IMR-90 (cell line): Measurements from ENCODE around the gene SH3BGRL3. TPM values are rescaled to one million over a fixed set of nuclear protein-coding genes. Genes with fewer than 3 reads are reported as not detected.

ENCODE experiments used
- ATAC-seq: fragments of 200-7000 bp; cut with Tn5 transposase; 2 replicates; pipeline ENCODE4 v1.9.1; 2020; ENCODE audit warnings: low read depth, mild to moderate bottlenecking, moderate library complexity
- BruUV-seq: library from RNA; stranded (reverse); fragments of 400-500 nt; replicated peaks from 2 replicates; lab custom pipeline; 2021; lab: Mats Ljungman, UMichigan
- CTCF ChIA-PET: fragments of 300-600 bp; formaldehyde crosslinking; extraction: SDS; loops from one replicate; lab custom pipeline; 2021; ENCODE audit warnings: antibody characterized with exemption; lab: Yijun Ruan, JAX
- POLR2A ChIA-PET: fragments of 300-600 bp; sonication (Branson Sonifier 250); formaldehyde crosslinking; loops from one replicate; lab custom pipeline; 2022; ENCODE audit warnings: antibody characterized with exemption; ENCODE audit not compliant: unreplicated experiment; lab: Charles Lee
- DNase-seq: peaks from one replicate; pipeline ENCODE4 v3.0.0; 2013
- H2AFZ ChIP-seq: replicated peaks from 2 replicates; pipeline ENCODE3; 2013; ENCODE audit warnings: low read length, mild to moderate bottlenecking; ENCODE audit not compliant: poor library complexity
- H2AK5ac ChIP-seq: 2 replicates; pipeline ENCODE4 v1.6.1; 2013; ENCODE audit warnings: low read depth, low read length, inconsistent platforms
- H2AK9ac ChIP-seq: replicated peaks from 2 replicates; pipeline ENCODE3; 2013; ENCODE audit warnings: mild to moderate bottlenecking, low read depth, low read length, moderate library complexity; ENCODE audit not compliant: poor library complexity
- H2BK120ac ChIP-seq: 2 replicates; pipeline ENCODE4 v1.6.1; 2013; ENCODE audit warnings: low read depth, low read length, inconsistent platforms
- H2BK15ac ChIP-seq: 3 replicates; pipeline ENCODE4 v1.6.1; 2013; ENCODE audit warnings: low read depth, low read length, inconsistent platforms
- H2BK20ac ChIP-seq: 2 replicates; pipeline ENCODE4 v1.6.1; 2013; ENCODE audit warnings: low read depth, mild to moderate bottlenecking, inconsistent platforms, low read length, moderate library complexity
- H2BK5ac ChIP-seq: 2 replicates; pipeline ENCODE4 v1.6.1; 2013; ENCODE audit warnings: mild to moderate bottlenecking, low read depth, low read length, inconsistent platforms; ENCODE audit not compliant: poor library complexity, severe bottlenecking
- H3K14ac ChIP-seq: replicated peaks from 2 replicates; pipeline ENCODE4 v1.6.1; 2013; ENCODE audit warnings: low read depth, low read length, inconsistent platforms
- H3K18ac ChIP-seq: 2 replicates; pipeline ENCODE4 v1.6.1; 2013; ENCODE audit warnings: low read depth, low read length, control low read depth
- H3K23ac ChIP-seq: 2 replicates; pipeline ENCODE4 v1.6.1; 2013; ENCODE audit warnings: low read depth, low read length, inconsistent platforms
- H3K27ac ChIP-seq: 2 replicates; pipeline ENCODE4 v1.5.1; 2013; ENCODE audit warnings: mild to moderate bottlenecking, control low read depth, low read length; ENCODE audit not compliant: insufficient read depth
- H3K27me3 ChIP-seq: 2 replicates; pipeline ENCODE4 v1.6.1; 2013; ENCODE audit warnings: low read length; ENCODE audit not compliant: control insufficient read depth, insufficient read depth
- H3K36me3 ChIP-seq: 2 replicates; pipeline ENCODE4 v1.6.1; 2013; ENCODE audit warnings: low read length, mixed read lengths; ENCODE audit not compliant: control insufficient read depth, insufficient read depth
- H3K4ac ChIP-seq: 2 replicates; pipeline ENCODE4 v1.6.1; 2013; ENCODE audit warnings: low read depth, low read length, inconsistent platforms
- H3K4me1 ChIP-seq: 2 replicates; pipeline ENCODE4 v1.6.1; 2013; ENCODE audit warnings: low read length, mixed read lengths; ENCODE audit not compliant: control insufficient read depth, insufficient read depth
- H3K4me2 ChIP-seq: 2 replicates; pipeline ENCODE4 v1.6.1; 2013; ENCODE audit warnings: low read depth, mild to moderate bottlenecking, control low read depth, low read length, moderate library complexity
- H3K4me3 ChIP-seq: 2 replicates; pipeline ENCODE4 v1.5.1; 2013; ENCODE audit warnings: low read depth, mild to moderate bottlenecking, control low read depth, low read length, moderate library complexity; ENCODE audit not compliant: insufficient read depth
- H3K56ac ChIP-seq: 2 replicates; pipeline ENCODE4 v1.6.1; 2013; ENCODE audit warnings: low read length, inconsistent platforms; ENCODE audit not compliant: insufficient read depth; ENCODE audit errors: extremely low read depth
- H3K79me1 ChIP-seq, 2 experiments: 2 replicates each; pipeline ENCODE4 v1.6.1; 2013; ENCODE audit warnings: low read length in 2 of 2, inconsistent platforms in 1 of 2, low read depth in 1 of 2
- H3K9ac ChIP-seq: 2 replicates; pipeline ENCODE4 v1.6.1; 2013; ENCODE audit warnings: low read depth, low read length, control low read depth
- H3K9me1 ChIP-seq: 2 replicates; pipeline ENCODE4 v1.6.1; 2013; ENCODE audit warnings: low read length, inconsistent platforms; ENCODE audit not compliant: insufficient read depth
- H3K9me3 ChIP-seq: 2 replicates; pipeline ENCODE4 v1.6.1; 2013; ENCODE audit warnings: low read length; ENCODE audit not compliant: control insufficient read depth, insufficient read depth
- H4K20me1 ChIP-seq: 2 replicates; pipeline ENCODE4 v1.6.1; 2013; ENCODE audit warnings: low read length, inconsistent platforms; ENCODE audit not compliant: insufficient read depth
- H4K5ac ChIP-seq: 2 replicates; pipeline ENCODE4 v1.6.1; 2013; ENCODE audit warnings: mild to moderate bottlenecking, low read depth, low read length, control low read depth
- H4K8ac ChIP-seq, 2 experiments: 2 replicates each; pipeline ENCODE4 v1.6.1; 2013; ENCODE audit warnings: low read depth in 2 of 2, low read length in 2 of 2, control low read depth in 1 of 2, inconsistent platforms in 1 of 2
- H4K91ac ChIP-seq: 2 replicates; pipeline ENCODE4 v1.6.1; 2013; ENCODE audit warnings: low read depth, low read length, inconsistent platforms; ENCODE audit not compliant: insufficient read depth
- CEBPB ChIP-seq: IDR thresholded peaks from 2 replicates; pipeline ENCODE4 v1.6.1; 2012; ENCODE audit warnings: low read depth, low read length, improper control_type of control experiment
- RAD21 ChIP-seq: IDR thresholded peaks from 2 replicates; pipeline ENCODE4 v1.6.1; 2012; ENCODE audit warnings: low read length, improper control_type of control experiment
- WGBS, 2 experiments: methylation state at CpG; one replicate each; pipeline versions ENCODE4 v1.1.5 to v1.1.7; 2013; ENCODE audit warnings: missing lambda C conversion rate in 2 of 2; ENCODE audit not compliant: insufficient read length in 1 of 2; ENCODE audit errors: extremely low coverage in 2 of 2; 5-methylcytosine and 5-hydroxymethylcytosine counted together
- dilution Hi-C: fragments of 300-500 bp; cut with HindIII; formaldehyde crosslinking; loops from one replicate; pipeline ENCODE4 v1.14.3; 2018; ENCODE audit warnings: low sequenced_read_pairs; ENCODE audit not compliant: unreplicated experiment
- in situ Hi-C: fragments of 300-500 bp; cut with MboI; formaldehyde crosslinking; loops from 3 replicates; pipeline ENCODE4 v1.14.3; 2019; ENCODE audit warnings: low sequenced_read_pairs, inconsistent platforms, mixed read lengths
- intact Hi-C: fragments of 100-400 bp; cut with micrococcal nuclease; formaldehyde crosslinking; loops from 2 replicates; pipeline ENCODE4 v1.10.0; 2022
- polyA plus RNA-seq, 3 experiments: library from polyadenylated mRNA; depleted of rRNA; stranded (reverse); fragments of >200 nt; gene quantifications; 2 replicates each; pipeline ENCODE4 v1.2.3, GENCODE V29; 2012; ENCODE audit warnings: low replicate concordance in 1 of 3
- total RNA-seq: library from RNA; depleted of rRNA; stranded (reverse); fragments of >200 nt; gene quantifications from 2 replicates; pipeline ENCODE4 v1.2.3, GENCODE V29; 2012

Gene SH3BGRL3
- total and polyA plus RNA-seq, 2 of the 4 experiments (the other 2 are of a cell fraction), result 35.0 to 483 TPM

DNA sequence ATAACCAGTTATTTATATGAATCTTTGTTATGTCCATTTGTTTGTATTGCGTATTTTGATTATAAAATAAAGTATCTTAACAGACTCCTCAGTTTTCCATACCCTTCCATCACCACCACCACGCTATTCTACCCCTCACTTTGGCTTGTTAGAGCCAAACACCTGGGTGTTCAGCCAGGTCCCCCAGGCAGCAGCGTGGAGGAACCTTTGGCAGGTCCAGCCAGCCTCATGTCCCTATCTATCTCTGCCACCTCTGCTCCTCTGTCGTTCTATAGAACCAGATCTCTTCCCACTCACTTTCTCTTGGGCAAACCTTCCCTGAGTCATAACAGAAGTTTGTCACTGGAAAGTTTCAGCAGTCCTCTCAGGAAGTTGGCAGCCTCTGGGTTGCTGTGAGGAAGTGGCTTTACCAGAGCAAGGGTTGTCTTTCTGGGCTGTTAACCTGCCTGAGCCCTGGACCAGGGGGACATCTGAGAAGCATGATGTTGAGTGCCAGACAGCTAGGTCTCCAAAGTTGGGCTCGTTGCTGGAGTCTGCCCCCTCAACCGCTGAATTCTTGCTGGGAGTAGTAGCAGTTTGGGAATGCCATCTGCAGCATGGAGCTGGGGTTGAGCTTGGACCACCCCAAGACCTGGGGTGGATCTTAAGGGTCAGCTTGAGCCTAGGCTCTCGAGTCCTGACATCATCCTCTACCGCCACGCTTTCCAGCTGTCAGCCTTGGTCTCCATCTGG, 996 bp upstream of the SH3BGRL3 start:
- Histone ChIP-seq H2BK120ac (peak overlapping the region; percentile 93), H4K91ac (peak overlapping the region; percentile 95), H2BK15ac (peak overlapping the region; percentile 91), H2AK9ac (peak overlapping the region; percentile 100), H3K36me3 (peaks cover 24% of the 10 kb centered on the region), H2AFZ (peak overlapping the region; percentile 94), H3K4me1 (peaks cover 57% of the 10 kb centered on the region), H3K14ac (peak overlapping the region; percentile 98), H2BK5ac (peak overlapping the region; percentile 92), H2AK5ac (peak overlapping the region; percentile 99), H3K4ac (peak overlapping the region; percentile 99), H3K4me2 (peak overlapping the region; percentile 91), H3K9ac (peak overlapping the region; percentile 78), H3K79me1 (peaks cover 25 to 63% of the 10 kb centered on the region in 2 experiments), H3K27ac (peak overlapping the region; percentile 85), H3K23ac (peak overlapping the region; percentile 97), H3K4me3 (peak overlapping the region; percentile 89), H3K9me1 (peaks cover 43% of the 10 kb centered on the region), H3K27me3 (no peaks in the 10 kb centered on the region), H3K56ac (peak overlapping the region; percentile 73), H2BK20ac (peak overlapping the region; percentile 84), H4K5ac (peak overlapping the region; percentile 71), H3K9me3 (no peaks in the 10 kb centered on the region), H4K20me1 (peaks cover 51% of the 10 kb centered on the region), H3K18ac (peak overlapping the region; percentile 58), H4K8ac (peak overlapping the region; percentile 79 to 90)
- TF ChIP-seq RAD21 (no peak), CEBPB (peak; percentile 73)
- in situ Hi-C loops, result no loop called here
- intact Hi-C loops, result loop anchor here (5.0 kb wide), 1 partner anchor 242 kb away; no protein-coding TSS in a partner anchor
- POLR2A ChIA-PET, result no interaction called here
- CTCF ChIA-PET, result interaction anchor here (0.5 to 1.5 kb wide), 6 partner anchors 37 to 89 kb away, joined by 3 to 7 read pairs (median 3); partner anchors contain the start of genes CATSPER4, CD52 and CEP85
- no TSS peak for BruUV-seq
- ATAC-seq, result no peak
- dilution Hi-C loops, result no loop called here
- 58% methylated on average over 2 of the region's 9 CpGs; no CpG with 5 or more reads in 1 of the 2 experiments for WGBS, 2 experiments
- peak; percentile 75 for DNase-seq
